Fibroblast of skin of back (primary cell): ENCODE results near the gene SLC4A7.
"Not testable (repeated sequence)": the region's sequence is repeated elsewhere in the genome, so short reads cannot be mapped to it uniquely, and the experiment has no call there.

Experiments used
- DNase-seq: peaks from one replicate; pipeline ENCODE4 v3.0.0-alpha.2; 2013

The SLC4A7 gene

GRCh38 chr3:27428446-27428845, 55.7 kb downstream of the SLC4A7 start:
- DNase-seq, result peak; percentile 11

GRCh38 chr3:27426926-27427325, 57.3 kb downstream of the SLC4A7 start:
- DNase-seq, result no peak

DNA sequence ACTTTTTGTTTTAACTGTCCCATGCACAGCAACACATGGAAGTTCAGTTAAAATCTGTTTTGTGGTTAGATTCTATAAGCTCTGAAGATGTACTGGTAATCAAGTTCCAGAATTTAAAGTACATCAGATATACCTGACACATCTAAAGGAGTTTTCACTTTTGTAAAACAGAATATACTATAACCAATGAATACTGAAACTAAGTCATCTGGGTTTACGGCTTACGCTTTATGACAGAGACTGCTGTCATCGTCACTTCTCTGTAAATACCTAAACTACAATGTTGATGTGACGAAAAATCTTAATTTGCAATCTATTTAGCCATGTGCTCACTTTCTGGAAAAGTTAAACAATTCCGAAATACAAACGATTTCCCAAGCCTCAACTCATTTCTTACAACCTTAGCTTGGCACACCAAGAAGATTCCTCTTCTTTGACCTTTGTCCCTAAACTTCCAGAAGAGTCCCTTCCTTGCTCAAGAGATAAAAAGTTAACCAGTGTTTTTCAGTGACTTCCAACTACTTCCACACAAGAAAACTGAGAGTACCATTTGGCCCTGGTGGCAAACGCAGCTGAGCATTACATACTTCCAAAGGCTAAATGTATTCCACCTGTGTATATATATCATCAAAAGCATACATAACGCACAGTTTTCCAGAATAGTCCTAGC, 58.2 kb downstream of the SLC4A7 start:
- DNase-seq, result no peak

DNA sequence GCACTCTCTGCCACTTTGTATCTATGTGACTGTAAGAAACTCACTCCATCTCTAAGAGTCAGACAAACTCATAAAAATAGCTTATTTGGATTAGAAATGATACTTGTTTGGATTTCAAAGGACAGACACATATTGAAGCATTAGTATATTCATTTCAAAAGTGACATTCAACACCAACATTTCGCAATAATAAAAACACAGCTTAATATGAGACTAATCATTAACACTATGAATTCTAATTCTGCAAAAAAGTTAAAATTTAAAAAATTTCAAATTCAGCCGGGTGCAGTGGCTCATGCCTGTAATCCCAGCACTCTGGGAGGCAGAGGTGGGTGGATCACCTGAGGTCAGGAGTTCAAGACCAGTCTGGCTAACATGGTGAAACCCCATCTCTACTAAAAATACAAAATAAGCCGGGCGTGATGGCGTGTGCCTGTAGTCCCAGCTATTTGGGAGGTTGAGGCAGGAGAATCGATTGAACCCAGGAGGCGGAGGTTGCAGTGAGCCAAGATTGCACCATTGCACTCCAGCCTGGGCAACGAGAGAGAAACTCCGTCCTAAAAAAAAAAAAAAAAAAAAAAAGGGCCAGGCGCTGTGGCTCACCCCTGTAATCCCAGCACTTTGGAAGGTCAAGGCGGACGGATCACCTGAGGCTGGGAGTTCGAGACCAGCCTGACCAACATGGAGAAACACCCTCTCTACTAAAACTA, 59.2 kb downstream of the SLC4A7 start:
- not testable (repeated sequence) for DNase-seq

DNA sequence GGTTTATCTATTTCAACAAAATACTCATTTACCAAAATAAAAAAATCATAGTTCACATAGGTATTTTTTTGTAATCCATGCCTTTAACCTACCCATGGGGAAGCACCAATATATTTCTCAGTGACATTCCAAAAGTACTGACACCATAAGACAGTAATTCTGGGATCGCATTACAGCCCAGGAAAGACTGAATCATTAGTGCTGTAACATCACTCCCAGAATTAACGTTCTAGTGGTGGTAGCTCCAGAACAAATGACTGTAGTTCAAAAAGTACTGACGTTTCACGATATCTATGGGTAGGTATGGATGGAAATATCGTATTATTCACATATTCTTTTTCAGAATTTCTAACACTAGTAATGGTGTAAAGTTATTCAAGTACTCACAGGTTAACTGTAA, 60.7 kb downstream of the SLC4A7 start:
- peak; percentile 74 for DNase-seq

DNA sequence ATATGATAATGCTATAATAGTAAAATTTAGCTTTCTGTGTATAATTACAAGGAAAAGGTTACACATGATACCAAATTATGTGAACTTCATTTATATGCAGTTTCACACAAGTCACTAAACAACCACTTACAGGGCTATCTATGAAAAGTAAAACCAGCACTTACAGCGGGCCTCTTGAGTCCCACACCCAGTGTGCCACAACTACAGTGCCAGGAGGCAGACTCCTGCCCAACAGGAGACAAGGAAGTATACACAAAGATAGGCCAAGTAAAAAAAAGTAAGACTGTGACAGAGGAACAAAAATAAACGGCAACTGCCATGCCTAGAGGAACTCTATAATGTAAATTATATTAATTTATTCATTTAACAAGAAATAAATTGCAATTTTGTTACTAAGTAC, 61.6 kb downstream of the SLC4A7 start:
- DNase-seq, result no peak

- no peak for DNase-seq
Observed at GRCh38 chr3:27415202-27415601, 69.0 kb downstream of the SLC4A7 start.

DNA sequence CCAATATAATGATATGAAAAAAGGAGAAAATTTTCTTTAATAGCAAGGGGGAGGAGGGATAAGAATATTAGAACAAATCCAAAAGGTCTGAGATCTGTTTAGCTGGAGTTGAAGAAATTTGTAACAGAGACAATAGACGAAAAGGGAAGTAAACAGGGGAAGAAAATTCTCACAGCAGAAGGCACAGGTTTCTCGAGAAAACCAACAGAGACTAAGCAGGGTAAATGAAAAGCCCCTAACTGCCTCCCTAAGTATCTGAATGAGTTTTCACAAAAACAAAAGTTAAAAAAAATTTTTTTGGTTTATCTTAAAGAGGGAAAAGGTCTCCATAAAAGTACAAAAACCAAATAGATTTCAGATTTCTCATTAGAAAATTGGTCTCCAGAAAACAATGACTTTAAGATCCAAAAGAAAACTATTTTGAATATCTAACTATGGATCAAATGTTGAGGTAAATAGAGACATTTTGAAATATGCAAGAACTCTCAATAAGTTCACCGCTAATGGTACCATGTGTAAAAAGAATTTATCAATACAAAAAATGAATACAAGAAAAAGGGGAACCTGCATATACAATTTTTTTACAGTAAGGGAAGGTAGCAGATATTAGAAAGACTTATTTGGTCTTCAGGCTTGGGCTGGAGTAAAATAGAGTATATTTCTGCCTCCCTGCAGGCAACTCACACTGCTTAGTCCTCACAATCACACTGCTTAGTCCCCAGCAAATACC, 91.1 kb downstream of the SLC4A7 start:
- no peak for DNase-seq

- DNase-seq, result not testable (repeated sequence)
Observed at GRCh38 chr3:27392414-27392813, 91.8 kb downstream of the SLC4A7 start.

DNA sequence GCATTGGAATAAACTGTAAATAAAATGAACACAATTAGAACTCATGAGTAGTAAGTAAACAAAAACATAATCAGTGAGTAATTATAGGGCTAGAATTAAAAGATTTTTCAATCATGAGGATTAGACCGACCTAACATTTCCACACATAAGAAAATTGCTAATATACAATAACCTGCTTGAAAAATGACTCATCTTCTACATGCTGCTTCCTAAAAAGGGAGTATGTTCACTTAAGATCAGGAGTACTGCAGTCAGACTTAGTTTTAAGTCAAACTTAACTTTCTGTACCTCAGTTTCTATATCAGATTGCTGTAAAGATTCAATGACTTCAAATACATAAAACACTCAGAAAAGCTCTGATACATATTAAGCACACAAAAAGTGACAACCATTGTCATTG, 92.4 kb downstream of the SLC4A7 start:
- peak; percentile 8 for DNase-seq

DNA sequence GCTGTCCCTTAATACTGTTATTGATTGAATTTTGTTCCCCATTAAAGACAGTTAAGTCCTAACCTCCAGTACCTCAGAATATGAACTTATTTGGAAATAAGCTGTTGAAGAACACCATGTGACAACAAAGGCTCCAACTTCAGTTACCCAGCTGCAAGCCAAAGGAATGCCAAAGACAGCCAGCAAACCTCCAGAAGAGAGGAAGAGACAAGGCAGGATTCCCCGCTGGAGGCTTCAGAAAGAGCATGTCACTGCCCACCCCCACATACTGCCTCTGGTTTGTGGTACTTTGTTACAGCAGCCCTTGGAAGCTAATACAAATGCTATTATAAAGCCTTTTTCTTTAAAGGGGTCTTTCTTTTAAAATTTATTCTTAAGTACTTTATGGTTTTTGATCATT, 96.6 kb downstream of the SLC4A7 start:
- DNase-seq, result peak; percentile 42

DNA sequence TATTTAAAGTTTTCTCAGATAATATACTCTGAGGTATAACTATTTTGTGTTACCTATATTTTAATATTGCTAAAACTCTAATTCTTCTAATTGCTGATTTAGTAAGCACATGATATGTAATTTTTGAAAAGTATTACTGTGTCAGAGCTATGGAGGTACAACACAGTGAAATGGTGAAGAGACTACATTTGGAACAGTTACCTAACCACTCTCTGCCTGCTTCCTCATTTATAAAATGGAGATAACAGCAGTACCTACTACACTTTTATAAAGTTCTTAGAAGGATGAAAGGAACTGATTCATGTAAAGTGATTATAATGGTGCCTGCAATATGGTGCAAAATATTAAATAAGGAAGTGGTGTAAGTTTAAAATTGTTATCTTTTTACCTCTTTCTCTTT, 98.7 kb downstream of the SLC4A7 start:
- no peak for DNase-seq

DNA sequence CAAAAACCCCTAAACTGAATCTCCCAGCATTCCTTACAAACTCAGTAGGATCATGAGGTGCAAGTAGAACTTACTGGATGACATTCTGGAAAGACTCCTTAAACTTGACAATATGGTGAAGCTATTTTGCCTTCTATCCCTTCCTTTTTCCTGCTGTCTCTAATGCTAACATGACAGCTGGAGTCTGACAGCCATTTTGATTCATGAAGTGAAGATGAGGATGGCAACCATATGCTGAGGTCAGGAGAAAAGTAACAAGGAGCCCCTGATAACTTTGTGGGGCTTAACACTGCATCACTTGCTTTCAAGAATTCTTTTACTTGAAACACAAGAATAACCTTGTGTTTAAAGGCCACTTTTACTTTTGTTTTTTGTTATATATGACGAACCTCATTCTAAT, 100.0 kb downstream of the SLC4A7 start:
- no peak for DNase-seq

- no peak for DNase-seq
Observed at GRCh38 chr3:27380433-27381357, 103.5 kb downstream of the SLC4A7 start.

DNA sequence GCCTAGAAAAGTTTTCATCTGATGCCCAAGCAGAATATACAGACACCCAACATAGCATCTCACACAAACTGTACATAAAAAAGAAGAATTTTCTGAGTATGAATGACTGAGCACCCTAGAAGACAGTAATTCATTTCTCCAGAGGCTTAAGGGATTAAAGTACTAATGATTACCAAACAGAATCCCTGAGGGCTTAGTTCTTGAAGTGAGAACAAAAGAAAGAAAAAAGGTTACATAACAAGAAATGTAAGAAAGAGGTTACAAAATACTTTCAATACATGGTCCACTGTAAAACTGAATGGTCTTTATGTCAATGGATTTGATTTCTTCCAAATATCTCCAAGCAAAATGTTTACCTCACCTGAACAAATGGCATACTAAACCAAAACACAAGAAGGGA, 105.9 kb downstream of the SLC4A7 start:
- no peak for DNase-seq

DNA sequence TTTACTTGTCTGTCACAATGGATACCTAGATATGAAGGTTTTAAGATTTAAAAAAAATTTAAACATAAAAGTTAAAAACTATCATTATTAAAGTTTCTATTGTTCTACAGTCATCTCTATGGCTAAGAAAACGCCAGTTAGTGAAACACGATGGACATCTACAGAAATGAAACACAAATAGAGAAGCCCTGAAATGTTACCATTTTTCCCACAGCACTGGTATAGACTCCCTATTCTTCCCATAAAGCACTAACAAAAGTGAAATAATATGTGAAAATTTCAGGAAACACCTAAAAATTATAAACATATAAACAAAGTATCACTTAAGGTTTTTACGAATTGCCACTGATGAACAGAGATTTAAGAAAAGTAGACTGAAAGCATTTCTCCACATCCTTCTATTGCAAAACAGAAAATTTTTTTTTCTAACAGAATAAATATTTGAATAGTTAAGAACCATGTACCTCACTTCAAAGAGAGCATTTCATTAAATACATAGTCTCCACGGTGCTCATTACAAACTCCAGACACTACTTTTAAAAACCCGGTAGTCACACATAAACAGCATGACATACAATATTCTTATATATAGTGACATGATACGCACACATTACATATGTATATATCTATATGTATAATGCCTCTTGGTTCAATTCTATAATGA, 107.9 kb downstream of the SLC4A7 start:
- DNase-seq, result no peak

GRCh38 chr3:27368831-27369607, 115.2 kb downstream of the SLC4A7 start, which contains the start of gene NEK10:
Gene NEK10, minus strand, starts transcription at chr3:27369383. Its CDS starts 16,501 bp downstream, at chr3:27352882.
- DNase-seq, result peak; percentile 62

DNA sequence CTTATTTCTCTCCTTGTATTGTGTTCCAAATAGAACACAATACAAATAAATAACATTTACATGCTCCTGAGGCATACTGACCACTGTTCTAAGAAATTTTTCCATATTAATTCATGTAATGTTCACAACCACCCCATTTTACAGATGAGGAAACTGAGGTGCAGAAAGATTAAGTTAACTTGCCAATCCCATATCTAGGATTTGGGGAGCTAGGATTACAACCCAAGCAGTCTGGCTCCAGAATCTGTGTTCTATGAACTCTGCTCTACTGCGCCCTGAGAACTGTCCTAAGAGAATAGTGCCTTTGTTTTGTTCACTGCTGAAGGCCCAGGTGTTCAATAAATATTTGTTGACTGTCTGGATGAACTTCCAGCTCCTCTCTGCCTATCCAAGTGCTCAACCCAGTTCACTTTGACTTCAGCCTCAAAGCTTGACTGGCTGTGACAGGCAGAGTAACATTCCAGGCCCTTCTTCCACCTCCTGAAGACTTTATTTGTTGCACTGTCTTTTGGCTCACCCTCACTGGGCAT, 118.1 kb downstream of the SLC4A7 start:
- DNase-seq, result no peak

GRCh38 chr3:27360113-27361078, 123.8 kb downstream of the SLC4A7 start:
- DNase-seq, result peak; percentile 35

- DNase-seq, result no peak
Observed at GRCh38 chr3:27358372-27358771, 125.8 kb downstream of the SLC4A7 start.
